ENCODE measurements around the gene FMNL2.

Gene FMNL2

GRCh38 chr2:152475982-152476381, 141.0 kb downstream of the FMNL2 start:
- DNase-seq (ENCODE audit: extremely low spot score), result no peak
- POLR2A ChIA-PET, result no interaction called here
- CTCF ChIA-PET, result no interaction called here
- TF ChIP-seq NFRKB (IDR thresholded peaks at IDR 0.05) (no peak), L3MBTL2 (conservative IDR thresholded peaks at IDR 0.05) (no peak), ZNF384 (IDR thresholded peaks at IDR 0.05) (no peak), SP1 (IDR thresholded peaks at IDR 0.05) (no peak), CTBP1 (IDR thresholded peaks at IDR 0.05; ENCODE audit: borderline replicate concordance) (no peak)

GRCh38 chr2:152477347-152478092, 142.5 kb downstream of the FMNL2 start:
- CTCF ChIA-PET, result interaction anchor here (1.0 kb wide), 1 partner anchor 159 kb away, joined by 3 read pairs; no protein-coding TSS in a partner anchor
- TF ChIP-seq BHLHE40 (IDR thresholded peaks at IDR 0.05; ENCODE audit: borderline replicate concordance), result no peak
- no peak for TF ChIP-seq L3MBTL2 (conservative IDR thresholded peaks at IDR 0.05)
- TF ChIP-seq SUZ12 (IDR thresholded peaks at IDR 0.05), result no peak
- no peak for TF ChIP-seq ELF4 (IDR thresholded peaks at IDR 0.05)
- TF ChIP-seq ARNT (IDR thresholded peaks at IDR 0.05), result no peak
- no peak for TF ChIP-seq FOXA1 (IDR thresholded peaks at IDR 0.05)
- TF ChIP-seq CTBP1 (IDR thresholded peaks at IDR 0.05; ENCODE audit: borderline replicate concordance), result no peak
- DNase-seq (ENCODE audit: extremely low spot score), result no peak
- POLR2A ChIA-PET, result no interaction called here

- POLR2A ChIA-PET, result no interaction called here
- no peak for DNase-seq (ENCODE audit: extremely low spot score)
- TF ChIP-seq ZNF384 (IDR thresholded peaks at IDR 0.05) (no peak), SUZ12 (IDR thresholded peaks at IDR 0.05) (no peak), FOXA1 (IDR thresholded peaks at IDR 0.05) (no peak), ELF4 (IDR thresholded peaks at IDR 0.05) (no peak), SP1 (IDR thresholded peaks at IDR 0.05) (no peak), TARDBP (IDR thresholded peaks at IDR 0.05) (no peak), HDGF (IDR thresholded peaks at IDR 0.05; ENCODE audit: borderline replicate concordance) (no peak)
- TF ChIP-seq, protein P1, sequence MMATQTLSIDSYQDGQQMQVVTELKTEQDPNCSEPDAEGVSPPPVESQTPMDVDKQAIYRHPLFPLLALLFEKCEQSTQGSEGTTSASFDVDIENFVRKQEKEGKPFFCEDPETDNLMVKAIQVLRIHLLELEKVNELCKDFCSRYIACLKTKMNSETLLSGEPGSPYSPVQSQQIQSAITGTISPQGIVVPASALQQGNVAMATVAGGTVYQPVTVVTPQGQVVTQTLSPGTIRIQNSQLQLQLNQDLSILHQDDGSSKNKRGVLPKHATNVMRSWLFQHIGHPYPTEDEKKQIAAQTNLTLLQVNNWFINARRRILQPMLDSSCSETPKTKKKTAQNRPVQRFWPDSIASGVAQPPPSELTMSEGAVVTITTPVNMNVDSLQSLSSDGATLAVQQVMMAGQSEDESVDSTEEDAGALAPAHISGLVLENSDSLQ (IDR thresholded peaks at IDR 0.05), result no peak
Observed at GRCh38 chr2:152479282-152479681, 144.3 kb downstream of the FMNL2 start.

DNA sequence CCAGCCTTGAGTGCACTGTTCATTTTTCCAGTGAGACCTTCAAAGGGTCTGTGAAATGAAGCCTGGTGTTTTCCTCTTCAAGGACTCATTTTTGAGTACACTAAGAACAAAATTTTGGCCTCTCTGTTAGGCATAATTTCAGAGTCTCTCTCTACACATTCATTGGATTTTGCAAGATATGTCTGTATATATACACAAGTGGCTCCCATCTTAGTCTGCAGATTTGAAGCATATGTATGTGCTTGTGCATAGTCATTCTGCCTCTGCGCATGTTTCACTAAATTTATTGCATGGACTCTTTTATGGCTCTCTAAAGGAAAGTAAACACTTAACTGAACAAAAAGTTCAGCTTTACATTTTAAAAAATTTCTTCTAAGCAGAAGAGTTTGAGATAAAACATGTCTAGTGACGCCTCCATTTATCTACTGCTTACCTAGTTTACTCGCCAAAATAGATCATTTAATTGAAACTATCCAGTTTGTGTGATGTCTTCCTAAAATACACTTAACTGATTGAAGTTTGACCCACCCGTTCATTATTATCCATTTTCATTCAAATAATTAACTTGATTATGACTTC, 145.9 kb downstream of the FMNL2 start:
- ChIA-PET CTCF (no interaction called here), POLR2A (no interaction called here)
- no peak for TF ChIP-seq FOXM1 (IDR thresholded peaks at IDR 0.05; ENCODE audit: borderline replicate concordance)
- TF ChIP-seq FOXA1 (IDR thresholded peaks at IDR 0.05), result no peak
- no peak for TF ChIP-seq BHLHE40 (IDR thresholded peaks at IDR 0.05; ENCODE audit: borderline replicate concordance)
- TF ChIP-seq SUZ12 (IDR thresholded peaks at IDR 0.05), result no peak
- TF ChIP-seq, protein P1 (IDR thresholded peaks at IDR 0.05), result no peak
- TF ChIP-seq FOXK2 (IDR thresholded peaks at IDR 0.05), result no peak
- no peak for TF ChIP-seq LEF1 (IDR thresholded peaks at IDR 0.05; ENCODE audit: borderline replicate concordance)
- TF ChIP-seq HDGF (IDR thresholded peaks at IDR 0.05; ENCODE audit: borderline replicate concordance), result no peak
- TF ChIP-seq TARDBP (IDR thresholded peaks at IDR 0.05), result no peak
- TF ChIP-seq SP1 (IDR thresholded peaks at IDR 0.05), result no peak
- no peak for TF ChIP-seq L3MBTL2 (conservative IDR thresholded peaks at IDR 0.05)
- no peak for TF ChIP-seq CTBP1 (IDR thresholded peaks at IDR 0.05; ENCODE audit: borderline replicate concordance)
- TF ChIP-seq NFRKB (IDR thresholded peaks at IDR 0.05), result no peak
- no peak for TF ChIP-seq ARNT (IDR thresholded peaks at IDR 0.05)
- TF ChIP-seq ZNF384 (IDR thresholded peaks at IDR 0.05), result no peak
- TF ChIP-seq ELF4 (IDR thresholded peaks at IDR 0.05), result no peak
- DNase-seq (ENCODE audit: extremely low spot score), result no peak

More at GRCh38 chr2:152479282-152479681, 144.3 kb downstream of the FMNL2 start:
- CTCF ChIA-PET, result interaction anchor here (0.5 to 0.6 kb wide), 2 partner anchors 10 to 262 kb away, joined by 3 to 8 read pairs; no protein-coding TSS in a partner anchor

DNA sequence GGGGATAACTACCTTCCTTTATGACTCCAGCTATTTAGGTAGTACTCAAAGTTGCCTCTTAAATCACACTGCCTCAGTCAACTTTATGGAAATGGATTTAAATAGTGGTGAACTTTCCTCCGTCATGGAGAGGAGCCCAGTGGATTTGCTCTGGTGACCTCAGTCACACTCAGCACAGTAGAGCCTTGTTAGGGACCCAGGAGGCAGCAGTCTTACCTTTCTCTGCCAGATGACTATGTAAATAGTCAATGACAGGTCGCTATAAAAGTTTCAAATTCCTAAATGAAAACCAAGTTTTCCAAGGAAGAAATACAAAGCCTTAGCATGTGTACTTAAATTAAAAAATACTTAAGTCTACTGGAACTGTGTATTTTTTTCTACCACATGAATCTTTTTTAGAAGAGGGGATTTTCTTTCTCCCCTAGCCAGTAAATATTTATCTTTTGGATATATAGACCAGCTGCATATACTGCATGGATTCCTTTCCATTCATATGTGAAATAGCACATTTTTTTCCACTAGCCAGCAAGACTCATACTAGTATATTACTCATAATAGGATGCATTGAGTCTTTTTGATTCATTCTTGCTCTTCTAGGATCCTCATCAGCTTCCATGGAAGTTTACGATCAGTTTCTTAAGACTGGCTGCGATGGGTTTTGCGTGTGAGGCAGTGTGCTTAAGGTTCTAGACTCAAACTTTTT, 147.1 kb downstream of the FMNL2 start:
- POLR2A ChIA-PET, result no interaction called here
- DNase-seq (ENCODE audit: extremely low spot score), result no peak

More for the DNA sequence above, 147.1 kb downstream of the FMNL2 start:
- CTCF ChIA-PET, result no interaction called here
- TF ChIP-seq CTBP1 (IDR thresholded peaks at IDR 0.05; ENCODE audit: borderline replicate concordance), result 0 out of 2 replicates have a peak, but pooled peaks have one; percentile 28
- TF ChIP-seq, protein P1 (IDR thresholded peaks at IDR 0.05), result peak; percentile 79
- TF ChIP-seq NFRKB (IDR thresholded peaks at IDR 0.05), result no peak

Measured in HEK293T (cell line).